Activated naive CD8-positive, alpha-beta T cell treated with anti-CD3 and anti-CD28 coated beads for 36 hours (primary cell): ENCODE data around the gene P2RX7. TPM values are rescaled to one million over a fixed set of nuclear protein-coding genes. Genes with fewer than 3 reads are reported as not detected.

Source experiments
- DNase-seq: peaks from one replicate; pipeline ENCODE4 v3.0.0; 2021
- H3K27ac Mint-ChIP-seq: one replicate; pipeline ENCODE4 v1.8.0; 2022; ENCODE audit warnings: mild to moderate bottlenecking, moderate library complexity, mixed read lengths
- H3K27me3 Mint-ChIP-seq: one replicate; pipeline ENCODE4 v1.8.0; 2022; ENCODE audit warnings: mild to moderate bottlenecking, mixed read lengths
- H3K36me3 Mint-ChIP-seq: one replicate; pipeline ENCODE4 v1.8.0; 2021; ENCODE audit warnings: mild to moderate bottlenecking, mixed read lengths
- H3K4me1 Mint-ChIP-seq: one replicate; pipeline ENCODE4 v1.8.0; 2021; ENCODE audit warnings: mixed read lengths
- H3K4me3 Mint-ChIP-seq: one replicate; pipeline ENCODE4 v1.8.0; 2022; ENCODE audit warnings: mild to moderate bottlenecking, moderate library complexity, mixed read lengths
- H3K9me3 Mint-ChIP-seq: one replicate; pipeline ENCODE4 v1.8.0; 2022; ENCODE audit warnings: mixed read lengths
- total RNA-seq, 2 experiments: library from RNA; stranded (reverse); gene quantifications; one replicate each; pipeline ENCODE4 v1.2.3, GENCODE V29; 2021

Gene P2RX7
- 1 to 10 TPM; 3.6 to 3.9 TPM for total RNA-seq

GRCh38 chr12:121132601-121133481 lies at the start of gene P2RX7:
P2RX7 (plus strand) TSS chr12:121132876; CDS start chr12:121132971, 95 bp downstream.
- Mint-ChIP-seq H3K27me3 (no peaks in the 10 kb centered on the region), H3K4me1 (peaks cover 58% of the 10 kb centered on the region), H3K36me3 (peaks cover 3% of the 10 kb centered on the region), H3K9me3 (peaks cover 7% of the 10 kb centered on the region), H3K4me3 (peak within 1 kb of the TSS; percentile 77), H3K27ac (peak within 1 kb of the TSS; percentile 90)
- DNase-seq: peak; percentile 53

- H3K36me3 Mint-ChIP-seq: no peaks in the 10 kb centered on the region
- peaks cover 10% of the 10 kb centered on the region for H3K4me1 Mint-ChIP-seq
- H3K27me3 Mint-ChIP-seq: no peaks in the 10 kb centered on the region
- no peak for DNase-seq
- H3K9me3 Mint-ChIP-seq: no peaks in the 10 kb centered on the region
- H3K4me3 Mint-ChIP-seq: no peak overlapping the region
- H3K27ac Mint-ChIP-seq: no peak overlapping the region
These were observed 48.4 kb upstream of the P2RX7 start for GRCh38 chr12:121084229-121084628.

GRCh38 chr12:121085069-121085468 lies 47.6 kb upstream of the P2RX7 start:
- Mint-ChIP-seq H3K36me3 (no peaks in the 10 kb centered on the region), H3K4me1 (peaks cover 10% of the 10 kb centered on the region), H3K27me3 (no peaks in the 10 kb centered on the region), H3K4me3 (no peak overlapping the region), H3K9me3 (no peaks in the 10 kb centered on the region), H3K27ac (no peak overlapping the region)
- no peak for DNase-seq

DNA sequence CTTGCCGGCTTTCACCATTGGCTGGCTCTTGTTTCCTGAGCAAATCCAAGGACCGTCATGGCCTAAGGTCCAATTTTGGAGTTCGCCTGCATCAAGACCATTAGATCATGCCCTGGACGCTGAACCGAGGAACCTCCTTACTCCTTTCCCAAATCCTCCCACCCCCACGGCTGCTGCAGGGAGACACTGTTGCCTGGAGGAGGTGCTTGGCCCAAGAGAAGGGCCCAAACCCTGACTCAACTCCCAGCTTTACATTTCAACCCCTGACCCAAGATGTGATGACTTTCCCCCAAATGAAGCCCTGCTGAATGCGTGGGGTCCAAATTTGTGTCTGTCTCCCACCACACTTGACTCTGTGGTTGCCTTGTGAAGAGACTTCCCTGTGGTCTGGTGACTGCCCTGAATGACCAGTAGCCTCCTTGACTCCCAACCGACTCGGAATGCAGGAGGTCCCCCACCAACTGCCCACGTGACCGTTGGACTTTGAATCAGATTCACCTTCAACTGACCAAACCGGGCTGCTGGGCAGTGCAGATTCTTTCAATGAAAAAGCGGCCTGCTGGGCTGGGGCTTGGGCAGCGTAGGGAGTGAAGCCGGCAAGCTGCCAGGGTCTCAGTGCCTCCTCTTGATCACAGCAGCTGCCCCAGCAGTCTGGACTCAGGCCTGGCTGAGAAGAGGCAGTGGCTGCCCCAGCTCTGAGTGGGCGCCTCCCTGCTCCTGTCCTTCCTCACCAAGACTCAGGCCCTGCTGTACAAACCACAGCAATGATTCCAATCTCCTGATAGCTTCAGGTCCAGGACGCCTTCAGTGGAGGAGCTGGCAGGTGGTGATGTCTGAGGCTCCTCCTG lies 46.9 kb upstream of the P2RX7 start:
- Mint-ChIP-seq H3K9me3 (no peaks in the 10 kb centered on the region), H3K36me3 (no peaks in the 10 kb centered on the region), H3K27me3 (no peaks in the 10 kb centered on the region), H3K4me3 (no peak overlapping the region), H3K4me1 (peaks cover 10% of the 10 kb centered on the region), H3K27ac (no peak overlapping the region)
- DNase-seq: no peak

DNA sequence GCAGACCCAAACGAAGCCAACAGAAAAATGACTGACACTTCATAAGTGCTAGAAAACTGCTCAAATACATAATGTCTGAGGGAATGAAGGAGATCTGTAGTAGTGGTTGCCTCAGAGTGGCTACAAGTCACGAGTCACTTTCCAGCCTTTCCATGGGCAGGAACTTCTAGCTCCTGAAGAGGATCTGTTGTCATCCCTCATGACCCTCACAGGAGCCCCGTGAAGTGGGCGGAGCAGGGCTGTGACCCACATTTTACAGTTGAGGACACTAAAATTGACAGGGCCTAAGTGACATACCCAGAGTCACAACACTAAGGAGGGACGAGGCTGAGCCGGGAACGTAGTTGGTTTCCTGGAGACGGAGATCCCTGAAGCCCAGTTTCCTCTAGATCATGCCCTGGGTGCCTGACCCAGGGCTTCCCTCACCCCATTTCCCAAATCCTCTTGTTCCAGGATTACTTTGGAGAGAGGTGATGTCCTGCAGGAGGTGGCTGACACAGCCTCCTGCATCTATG lies 45.8 kb upstream of the P2RX7 start:
- Mint-ChIP-seq H3K27ac (no peak overlapping the region), H3K9me3 (no peaks in the 10 kb centered on the region), H3K36me3 (no peaks in the 10 kb centered on the region), H3K4me3 (no peak overlapping the region), H3K27me3 (no peaks in the 10 kb centered on the region), H3K4me1 (peaks cover 10% of the 10 kb centered on the region)
- DNase-seq: no peak

- no peak for DNase-seq
- Mint-ChIP-seq H3K27me3 (no peaks in the 10 kb centered on the region), H3K4me1 (peaks cover 17% of the 10 kb centered on the region), H3K27ac (no peak overlapping the region), H3K4me3 (no peak overlapping the region), H3K36me3 (no peaks in the 10 kb centered on the region), H3K9me3 (no peaks in the 10 kb centered on the region)
These were observed 45.0 kb upstream of the P2RX7 start for GRCh38 chr12:121087467-121088194.

DNA sequence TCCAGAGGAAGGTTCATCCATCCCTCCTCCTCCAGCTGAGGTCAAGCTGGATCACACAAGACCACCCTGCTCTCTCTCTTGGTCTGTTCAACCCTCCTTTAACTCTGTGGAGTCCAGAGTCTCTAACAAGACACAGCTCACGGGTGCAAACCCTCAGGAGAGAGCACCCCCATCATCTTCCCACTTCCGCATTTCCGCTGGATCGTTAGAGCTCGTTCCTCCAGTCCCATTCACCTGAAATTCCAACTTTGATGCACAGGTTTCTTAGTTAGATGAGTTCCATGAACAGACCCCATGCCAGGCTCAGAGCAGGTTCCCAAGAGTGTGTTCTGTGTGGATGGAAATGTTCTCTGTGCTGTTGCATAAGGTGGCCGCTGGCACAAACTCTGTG lies 44.5 kb upstream of the P2RX7 start:
- H3K4me3 Mint-ChIP-seq: no peak overlapping the region
- H3K9me3 Mint-ChIP-seq: no peaks in the 10 kb centered on the region
- no peak overlapping the region for H3K27ac Mint-ChIP-seq
- H3K27me3 Mint-ChIP-seq: no peaks in the 10 kb centered on the region
- H3K4me1 Mint-ChIP-seq: peaks cover 22% of the 10 kb centered on the region
- H3K36me3 Mint-ChIP-seq: no peaks in the 10 kb centered on the region
- DNase-seq: no peak

DNA sequence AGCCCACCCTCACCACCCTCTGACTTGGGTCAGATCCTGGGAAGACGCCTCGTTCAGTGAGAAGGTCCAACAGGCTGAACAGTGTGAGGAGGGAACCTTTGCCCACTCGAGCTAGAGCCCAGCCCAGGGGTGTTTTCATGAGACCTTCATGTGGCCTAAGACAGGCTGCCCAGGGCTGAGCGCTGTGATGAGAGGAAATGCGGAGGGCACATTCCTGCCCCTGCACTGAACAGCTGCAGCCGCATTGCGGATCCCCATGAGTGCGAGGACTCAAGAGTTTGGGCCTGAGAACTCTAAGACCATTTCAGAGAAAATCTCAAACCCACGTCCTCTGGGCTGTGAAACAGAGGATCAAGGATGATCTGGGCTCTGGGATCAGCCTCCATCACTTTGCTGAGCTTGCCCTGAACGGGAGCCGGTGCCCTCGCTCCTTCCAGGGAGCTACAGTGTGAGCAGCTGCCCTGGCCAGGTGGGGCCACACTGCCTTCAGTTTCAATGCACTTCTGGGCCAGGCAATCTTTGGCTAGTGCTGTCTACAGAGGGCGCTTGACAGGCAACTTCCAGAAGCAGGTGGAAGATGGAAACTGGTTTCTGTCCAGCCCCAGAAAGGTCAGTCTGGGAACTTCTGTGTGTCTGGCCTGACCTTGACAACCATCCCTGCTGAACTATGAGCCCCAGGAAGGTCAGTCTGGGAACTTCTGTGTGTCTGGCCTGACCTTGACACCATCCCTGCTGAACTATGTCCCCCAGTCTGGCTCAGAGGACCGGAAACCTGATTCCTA lies 43.5 kb upstream of the P2RX7 start:
- Mint-ChIP-seq H3K27me3 (no peaks in the 10 kb centered on the region), H3K4me3 (no peak overlapping the region), H3K27ac (no peak overlapping the region), H3K9me3 (no peaks in the 10 kb centered on the region), H3K36me3 (no peaks in the 10 kb centered on the region), H3K4me1 (peaks cover 25% of the 10 kb centered on the region)
- no peak for DNase-seq

DNA sequence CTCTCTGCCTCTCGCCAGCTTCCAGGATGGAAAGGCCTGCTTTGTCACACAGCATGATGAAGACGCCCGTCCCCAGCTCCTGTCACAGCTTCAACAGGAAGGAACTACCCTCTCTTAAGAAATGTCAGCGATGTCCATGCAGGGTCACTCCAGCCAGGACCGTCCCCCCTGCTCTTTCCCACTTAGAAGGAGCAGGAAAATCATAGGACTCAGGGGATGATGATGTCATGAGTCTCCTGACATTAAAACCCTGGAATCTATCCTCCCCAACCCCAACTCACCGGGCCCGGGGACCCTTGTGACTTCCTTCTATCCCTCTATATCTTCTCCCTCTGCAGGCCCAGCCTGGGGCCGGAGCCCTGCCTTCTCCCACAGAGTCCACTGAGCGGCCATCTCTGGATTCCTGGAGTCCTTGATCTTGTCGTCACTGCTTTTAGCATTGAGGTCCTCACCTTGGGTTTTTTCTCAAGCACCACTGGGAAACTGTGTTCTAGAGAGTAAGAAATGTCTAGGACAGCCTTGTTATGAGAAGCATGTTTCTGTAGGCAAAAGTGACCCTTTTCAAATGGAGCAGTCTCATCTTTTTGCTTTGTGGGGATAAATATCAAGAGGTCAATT lies 42.8 kb upstream of the P2RX7 start:
- H3K4me1 Mint-ChIP-seq: peaks cover 28% of the 10 kb centered on the region
- H3K27me3 Mint-ChIP-seq: peaks cover 4% of the 10 kb centered on the region
- H3K4me3 Mint-ChIP-seq: no peak overlapping the region
- no peak for DNase-seq
- no peaks in the 10 kb centered on the region for H3K36me3 Mint-ChIP-seq
- H3K27ac Mint-ChIP-seq: no peak overlapping the region
- no peaks in the 10 kb centered on the region for H3K9me3 Mint-ChIP-seq

DNA sequence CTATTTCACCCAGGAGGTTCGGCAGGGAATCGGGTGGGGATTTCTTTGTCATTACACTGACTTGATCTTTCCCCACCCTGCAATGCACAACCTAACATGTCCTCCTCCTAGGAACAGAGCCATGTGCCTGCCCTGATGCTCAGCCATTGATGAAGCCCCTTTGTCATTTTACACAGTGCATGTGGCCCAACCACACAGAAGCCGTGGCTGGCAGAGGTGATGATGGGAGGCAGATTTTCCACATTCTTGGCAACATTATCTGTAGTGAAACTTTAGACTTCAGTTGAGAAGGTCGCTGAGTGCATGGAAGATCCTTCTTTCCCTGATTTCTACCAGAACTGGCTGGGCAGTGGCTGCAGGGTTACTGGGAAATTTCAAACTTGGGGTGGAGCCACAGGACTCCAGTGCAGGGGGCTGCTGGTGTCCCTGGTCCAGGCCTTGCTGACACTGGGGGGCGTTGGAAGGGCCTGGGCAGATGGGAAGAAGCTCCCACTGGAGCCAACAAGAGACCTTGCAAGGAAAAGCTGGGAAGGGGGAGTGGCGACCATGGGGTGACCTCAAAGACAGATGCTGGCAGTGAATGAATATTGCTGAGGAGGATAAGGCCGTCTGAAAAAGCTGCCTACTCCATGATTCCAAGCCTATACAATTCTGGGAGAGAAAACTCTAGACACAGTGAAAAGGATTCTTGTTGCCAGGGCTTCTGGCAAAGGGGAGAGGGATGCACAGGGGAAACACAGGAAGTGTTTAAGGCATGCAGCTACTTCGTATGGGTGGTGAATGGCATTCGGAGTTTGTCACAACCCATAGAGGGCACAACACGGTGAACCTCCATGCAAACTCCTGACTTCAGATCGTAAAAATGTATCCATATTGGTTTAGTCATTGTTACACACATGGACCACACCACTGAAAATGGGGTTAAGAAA lies 41.8 kb upstream of the P2RX7 start:
- Mint-ChIP-seq H3K9me3 (no peaks in the 10 kb centered on the region), H3K4me3 (no peak overlapping the region), H3K27ac (no peak overlapping the region), H3K4me1 (peaks cover 35% of the 10 kb centered on the region), H3K36me3 (no peaks in the 10 kb centered on the region), H3K27me3 (peaks cover 12% of the 10 kb centered on the region)
- no peak for DNase-seq

DNA sequence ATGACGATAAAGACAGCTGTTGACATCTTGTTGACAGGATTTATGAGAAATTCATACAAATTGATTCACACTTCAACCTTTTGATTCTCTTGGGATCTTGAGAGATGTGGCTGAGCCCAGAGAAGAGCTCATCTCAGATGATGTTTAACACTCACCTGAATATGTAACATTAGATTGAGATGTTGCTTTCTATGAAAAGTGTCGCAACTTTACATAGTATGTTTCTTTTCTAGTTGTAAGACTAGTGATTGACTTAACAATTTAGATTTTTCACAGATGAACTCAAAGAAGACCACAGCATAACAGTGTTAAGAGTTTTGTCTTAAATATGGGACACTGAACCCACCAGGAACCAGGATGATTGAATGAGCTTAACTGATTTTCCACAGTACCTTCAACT lies 40.6 kb upstream of the P2RX7 start:
- no peaks in the 10 kb centered on the region for H3K36me3 Mint-ChIP-seq
- H3K27ac Mint-ChIP-seq: no peak overlapping the region
- peaks cover 13% of the 10 kb centered on the region for H3K27me3 Mint-ChIP-seq
- H3K9me3 Mint-ChIP-seq: no peaks in the 10 kb centered on the region
- no peak overlapping the region for H3K4me3 Mint-ChIP-seq
- DNase-seq: no peak
- H3K4me1 Mint-ChIP-seq: peaks cover 37% of the 10 kb centered on the region

- H3K27ac Mint-ChIP-seq: no peak overlapping the region
- no peaks in the 10 kb centered on the region for H3K36me3 Mint-ChIP-seq
- peaks cover 28% of the 10 kb centered on the region for H3K4me1 Mint-ChIP-seq
- H3K4me3 Mint-ChIP-seq: no peak overlapping the region
- peaks cover 16% of the 10 kb centered on the region for H3K27me3 Mint-ChIP-seq
- DNase-seq: no peak
- H3K9me3 Mint-ChIP-seq: no peaks in the 10 kb centered on the region
These were observed 39.2 kb upstream of the P2RX7 start for GRCh38 chr12:121093487-121093891.

- H3K4me1 Mint-ChIP-seq: peaks cover 28% of the 10 kb centered on the region
- DNase-seq: peak; percentile 75
These were observed 37.0 kb upstream of the P2RX7 start for GRCh38 chr12:121095544-121096198.

More at GRCh38 chr12:121095544-121096198, 37.0 kb upstream of the P2RX7 start:
- Mint-ChIP-seq H3K27me3 (peaks cover 16% of the 10 kb centered on the region), H3K4me3 (peak overlapping the region; percentile 75), H3K27ac (peak overlapping the region; percentile 49), H3K36me3 (peaks cover 2% of the 10 kb centered on the region), H3K9me3 (peaks cover 2% of the 10 kb centered on the region)
